Measurements from ENCODE around the gene OR51G1. TPM values are rescaled to one million over a fixed set of nuclear protein-coding genes. Genes with fewer than 3 reads are reported as not detected.

The OR51G1 gene
- total RNA-seq, 1 experiment from 2014 or later = not detected

- H3K36me3 ChIP-seq = no peaks in the 10 kb centered on the region
- no peak overlapping the region for H3K4me3 ChIP-seq
- no peaks in the 10 kb centered on the region for H3K9me3 ChIP-seq
- no peak for DNase-seq
- H3K27me3 ChIP-seq = no peaks in the 10 kb centered on the region
These were observed 39.8 kb downstream of the OR51G1 start for GRCh38 chr11:4884361-4884760.

DNA sequence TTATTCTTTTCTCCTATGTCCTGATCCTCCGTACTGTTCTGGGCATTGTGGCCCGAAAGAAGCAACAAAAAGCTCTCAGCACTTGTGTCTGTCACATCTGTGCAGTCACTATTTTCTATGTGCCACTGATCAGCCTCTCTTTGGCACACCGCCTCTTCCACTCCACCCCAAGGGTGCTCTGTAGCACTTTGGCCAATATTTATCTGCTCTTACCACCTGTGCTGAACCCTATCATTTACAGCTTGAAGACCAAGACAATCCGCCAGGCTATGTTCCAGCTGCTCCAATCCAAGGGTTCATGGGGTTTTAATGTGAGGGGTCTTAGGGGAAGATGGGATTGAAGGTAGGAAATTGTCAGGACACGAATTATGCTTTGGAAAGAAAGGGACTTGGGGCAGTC lies 41.6 kb downstream of the OR51G1 start:
- DNase-seq = no peak
- H3K9me3 ChIP-seq = no peaks in the 10 kb centered on the region
- H3K36me3 ChIP-seq = no peaks in the 10 kb centered on the region
- H3K27me3 ChIP-seq = no peaks in the 10 kb centered on the region
- H3K4me3 ChIP-seq = no peak overlapping the region

GRCh38 chr11:4881860-4882500 lies 42.2 kb downstream of the OR51G1 start, which contains the start of gene OR51T1:
Gene OR51T1, plus strand, starts transcription at chr11:4881900. Its CDS starts 0 bp downstream, at chr11:4881900.
- Histone ChIP-seq H3K4me3 (no peak within 1 kb of the TSS), H3K27me3 (no peaks in the 10 kb centered on the region), H3K9me3 (no peaks in the 10 kb centered on the region), H3K36me3 (no peaks in the 10 kb centered on the region)
- peak; percentile 8 for DNase-seq

DNA sequence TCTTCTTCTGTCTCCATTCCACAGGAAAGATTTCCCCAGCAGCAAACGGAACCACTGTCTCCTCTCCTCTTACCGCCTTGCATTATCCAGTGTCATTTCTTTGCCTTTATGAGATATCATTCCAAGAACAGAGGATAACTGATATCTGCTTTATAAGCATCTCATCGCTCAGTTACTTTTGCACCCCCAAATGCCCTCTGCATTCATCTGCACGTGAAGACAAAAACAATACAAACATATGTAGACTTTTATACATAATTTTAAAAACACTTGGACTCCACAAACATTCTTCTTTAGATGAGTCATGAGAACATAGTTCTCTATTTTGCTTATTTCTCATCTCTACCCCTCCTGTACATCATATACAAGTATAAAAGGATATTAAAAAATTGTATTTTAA lies 43.0 kb downstream of the OR51G1 start:
- Histone ChIP-seq H3K36me3 (no peaks in the 10 kb centered on the region), H3K9me3 (no peaks in the 10 kb centered on the region), H3K27me3 (no peaks in the 10 kb centered on the region), H3K4me3 (no peak overlapping the region)
- no peak for DNase-seq

Other genes with a start within 250 kb of the OR51G1 start
- 0.23 and 3.5 TPM in 2 replicates for gene OR51E2, start 226.5 kb downstream of the OR51G1 start, total RNA-seq (2014; rRNA removed; shearing (Covaris generic); ENCODE audit: low replicate concordance)
- gene MMP26, start 219.6 kb downstream of the OR51G1 start, total RNA-seq (2014; rRNA removed; shearing (Covaris generic); ENCODE audit: low replicate concordance) = 0.43 TPM in 1 of 2 replicates, not detected in the other
- gene OR51F1, start 154.4 kb downstream of the OR51G1 start, total RNA-seq (2014; rRNA removed; shearing (Covaris generic); ENCODE audit: low replicate concordance) = not detected in 2 replicates
- not detected in 2 replicates for gene OR52R1, start 120.0 kb downstream of the OR51G1 start, total RNA-seq (2014; rRNA removed; shearing (Covaris generic); ENCODE audit: low replicate concordance)
- gene OR51F2, start 103.0 kb downstream of the OR51G1 start, total RNA-seq (2014; rRNA removed; shearing (Covaris generic); ENCODE audit: low replicate concordance) = not detected in 2 replicates
- gene OR51S1, start 75.1 kb downstream of the OR51G1 start, total RNA-seq (2014; rRNA removed; shearing (Covaris generic); ENCODE audit: low replicate concordance) = not detected in 2 replicates
- not detected in 2 replicates for gene OR51T1, start 42.4 kb downstream of the OR51G1 start, total RNA-seq (2014; rRNA removed; shearing (Covaris generic); ENCODE audit: low replicate concordance)
- not detected in 2 replicates for gene OR51A7, start 20.6 kb downstream of the OR51G1 start, total RNA-seq (2014; rRNA removed; shearing (Covaris generic); ENCODE audit: low replicate concordance)
- gene OR51G2, start 5.0 kb downstream of the OR51G1 start, total RNA-seq (2014; rRNA removed; shearing (Covaris generic); ENCODE audit: low replicate concordance) = not detected in 2 replicates
- gene OR51A4, start 23.3 kb upstream of the OR51G1 start, total RNA-seq (2014; rRNA removed; shearing (Covaris generic); ENCODE audit: low replicate concordance) = not detected in 2 replicates
- not detected in 2 replicates for gene OR51A2, start 31.4 kb upstream of the OR51G1 start, total RNA-seq (2014; rRNA removed; shearing (Covaris generic); ENCODE audit: low replicate concordance)
- gene OR51L1, start 70.5 kb upstream of the OR51G1 start, total RNA-seq (2014; rRNA removed; shearing (Covaris generic); ENCODE audit: low replicate concordance) = not detected in 2 replicates
- not detected in 2 replicates for gene OR52J3, start 122.2 kb upstream of the OR51G1 start, total RNA-seq (2014; rRNA removed; shearing (Covaris generic); ENCODE audit: low replicate concordance)
- gene OR52E2, start 135.3 kb upstream of the OR51G1 start, total RNA-seq (2014; rRNA removed; shearing (Covaris generic); ENCODE audit: low replicate concordance) = not detected in 2 replicates
- not detected in 2 replicates for gene OR52E1, start 145.2 kb upstream of the OR51G1 start, total RNA-seq (2014; rRNA removed; shearing (Covaris generic); ENCODE audit: low replicate concordance)
- not detected in 2 replicates for gene OR52A5, start 214.0 kb upstream of the OR51G1 start, total RNA-seq (2014; rRNA removed; shearing (Covaris generic); ENCODE audit: low replicate concordance)
- not detected in 2 replicates for gene OR52A1, start 230.4 kb upstream of the OR51G1 start, total RNA-seq (2014; rRNA removed; shearing (Covaris generic); ENCODE audit: low replicate concordance)